HG02642 (cell line): Measurements from ENCODE around the gene EML3.
"Not testable (repeated sequence)": the region's sequence is repeated elsewhere in the genome, so short reads cannot be mapped to it uniquely, and the experiment has no call there.

ENCODE experiments used
- ATAC-seq: cut with Tn5 transposase; IDR thresholded peaks from one replicate; pipeline ENCODE4 v1.9.1; 2021; ENCODE audit warnings: mild to moderate bottlenecking; ENCODE audit not compliant: unreplicated experiment, poor library complexity

EML3 gene

DNA sequence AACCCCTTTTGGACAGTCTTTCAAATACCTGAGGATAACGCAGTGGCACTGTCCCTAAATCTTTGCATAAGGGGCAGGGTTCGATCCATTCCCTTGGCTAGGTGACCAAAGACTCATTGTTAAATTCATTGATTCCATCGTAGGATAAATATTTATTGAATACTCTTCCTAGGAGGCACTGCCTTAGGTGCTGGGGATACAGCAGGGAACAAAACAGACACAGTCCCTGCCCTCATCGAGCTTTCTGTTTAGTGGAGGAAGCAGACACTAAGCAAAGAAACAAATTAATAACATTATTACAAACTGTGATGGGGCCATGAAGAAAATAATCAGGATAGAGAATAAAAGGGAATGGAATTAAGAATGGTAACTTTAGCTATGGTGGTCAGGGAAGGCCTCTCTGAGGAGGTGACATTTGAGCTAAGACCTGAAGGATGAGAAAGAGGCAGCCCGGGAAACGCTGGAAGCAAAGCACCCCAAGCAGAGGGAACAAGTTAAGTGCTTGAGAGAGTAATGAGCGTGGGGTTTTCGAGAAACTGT lies 8.5 kb upstream of the EML3 start:
- ATAC-seq, result no peak

DNA sequence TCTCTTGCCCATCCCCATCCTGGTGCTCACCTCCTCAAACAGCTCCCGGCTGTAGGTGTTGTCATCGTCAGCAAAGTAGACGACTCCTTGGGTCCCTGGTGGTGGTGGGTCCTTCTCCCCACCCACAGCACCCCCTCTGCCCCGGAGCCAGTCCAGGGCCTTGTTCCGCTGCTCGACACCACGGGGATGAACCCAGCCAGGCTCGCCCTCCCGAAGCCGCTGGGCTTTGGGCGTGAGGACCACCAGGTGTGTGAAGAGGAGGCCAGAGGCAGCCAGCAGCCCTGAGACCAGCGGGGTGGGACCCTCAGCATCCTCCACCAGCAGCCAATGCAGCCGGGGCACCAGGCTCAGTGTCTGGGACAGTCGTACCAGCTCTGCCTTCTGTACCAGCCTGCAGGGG lies 4.4 kb upstream of the EML3 start:
- not testable (repeated sequence) for ATAC-seq

- ATAC-seq, result no peak
These were observed 2.9 kb upstream of the EML3 start for GRCh38 chr11:62615521-62615920.

- ATAC-seq, result no peak
These were observed 1.7 kb upstream of the EML3 start for GRCh38 chr11:62614275-62614674.

GRCh38 chr11:62613291-62613778 lies 760 bp upstream of the EML3 start:
- ATAC-seq, result no peak

GRCh38 chr11:62611705-62612365 lies 740 bp downstream of the EML3 start:
- ATAC-seq, result peak; percentile 22

- ATAC-seq, result no peak
These were observed 1.5 kb downstream of the EML3 start for GRCh38 chr11:62610814-62611704.

DNA sequence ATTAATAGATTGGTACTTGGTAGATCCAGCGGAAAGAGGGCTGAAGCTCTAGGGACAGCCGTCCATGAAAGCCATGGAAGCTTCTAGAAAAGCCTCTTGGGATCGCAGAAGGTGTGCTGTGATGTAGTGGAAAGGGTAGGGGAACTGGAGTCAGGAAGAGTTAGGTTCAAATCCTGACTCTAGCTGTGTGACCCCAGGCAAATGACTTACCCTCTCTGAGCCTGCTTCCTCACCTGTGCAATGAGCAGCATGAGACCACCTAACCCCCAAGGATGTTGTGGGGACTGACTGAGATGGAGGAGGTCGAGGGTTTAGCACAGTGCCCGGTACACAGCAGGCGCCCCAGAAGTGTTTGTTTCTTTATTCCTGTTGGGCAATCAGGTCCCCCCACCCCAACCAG lies 2.2 kb downstream of the EML3 start:
- ATAC-seq, result no peak

GRCh38 chr11:62608776-62609175 lies 3.8 kb downstream of the EML3 start:
- ATAC-seq, result no peak

DNA sequence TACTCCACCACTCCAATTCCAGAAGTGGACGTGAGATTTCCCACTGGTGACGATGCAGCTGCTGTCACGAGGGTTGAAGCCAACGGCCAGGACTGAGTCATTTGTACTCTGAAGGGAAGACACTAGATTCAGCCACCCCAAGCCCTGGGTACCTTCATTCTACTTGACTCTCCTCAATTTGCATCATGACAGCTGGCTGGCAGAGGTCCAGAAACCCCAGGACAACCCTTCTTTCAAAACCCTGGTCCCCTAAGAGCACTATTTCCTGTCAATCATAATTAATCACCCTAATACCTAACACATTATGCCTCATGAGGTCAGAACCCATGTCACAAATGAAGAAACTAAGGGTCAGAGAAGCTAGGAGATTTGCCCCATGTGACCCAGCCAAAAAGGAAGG lies 4.9 kb downstream of the EML3 start:
- ATAC-seq, result no peak

DNA sequence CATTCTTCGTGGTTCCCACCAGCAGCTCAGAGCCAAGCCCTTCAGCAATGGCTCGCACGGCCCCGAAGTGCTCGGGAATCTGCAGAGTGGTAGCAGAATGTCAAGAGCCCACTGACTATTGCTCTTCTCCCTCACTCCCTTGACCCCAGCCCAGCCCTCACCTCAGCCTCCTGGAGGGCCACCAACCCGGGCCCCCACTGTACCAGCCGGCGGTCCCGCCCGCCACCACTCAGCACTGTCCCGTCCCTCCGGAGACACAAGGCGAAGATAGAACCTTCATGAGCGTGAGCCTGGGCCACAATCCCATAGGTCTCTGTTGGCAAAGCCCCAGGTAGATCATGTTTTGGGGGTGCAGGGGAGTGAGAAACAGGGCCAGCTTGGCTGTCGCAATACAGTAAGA lies 6.7 kb downstream of the EML3 start:
- ATAC-seq, result no peak

DNA sequence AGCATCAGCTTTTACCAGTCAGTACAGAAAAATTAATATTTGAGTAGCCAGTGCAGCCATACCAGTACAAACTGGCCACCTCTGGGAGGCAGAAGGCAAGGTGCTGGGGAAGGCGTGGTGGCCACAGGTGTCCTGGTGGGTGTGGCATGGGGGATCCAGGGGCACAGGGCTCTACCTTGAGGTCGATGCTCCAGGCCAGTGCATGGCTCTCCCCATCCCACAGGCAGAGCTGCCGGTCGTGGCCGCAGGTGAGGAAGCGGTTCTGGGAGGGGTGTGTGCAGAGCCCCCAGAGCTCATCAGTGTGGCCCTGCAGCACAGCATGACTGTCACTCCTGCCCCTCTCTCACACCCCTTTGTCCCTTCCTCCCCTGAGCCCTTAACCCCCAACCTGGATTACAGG lies 7.1 kb downstream of the EML3 start:
- ATAC-seq, result no peak

DNA sequence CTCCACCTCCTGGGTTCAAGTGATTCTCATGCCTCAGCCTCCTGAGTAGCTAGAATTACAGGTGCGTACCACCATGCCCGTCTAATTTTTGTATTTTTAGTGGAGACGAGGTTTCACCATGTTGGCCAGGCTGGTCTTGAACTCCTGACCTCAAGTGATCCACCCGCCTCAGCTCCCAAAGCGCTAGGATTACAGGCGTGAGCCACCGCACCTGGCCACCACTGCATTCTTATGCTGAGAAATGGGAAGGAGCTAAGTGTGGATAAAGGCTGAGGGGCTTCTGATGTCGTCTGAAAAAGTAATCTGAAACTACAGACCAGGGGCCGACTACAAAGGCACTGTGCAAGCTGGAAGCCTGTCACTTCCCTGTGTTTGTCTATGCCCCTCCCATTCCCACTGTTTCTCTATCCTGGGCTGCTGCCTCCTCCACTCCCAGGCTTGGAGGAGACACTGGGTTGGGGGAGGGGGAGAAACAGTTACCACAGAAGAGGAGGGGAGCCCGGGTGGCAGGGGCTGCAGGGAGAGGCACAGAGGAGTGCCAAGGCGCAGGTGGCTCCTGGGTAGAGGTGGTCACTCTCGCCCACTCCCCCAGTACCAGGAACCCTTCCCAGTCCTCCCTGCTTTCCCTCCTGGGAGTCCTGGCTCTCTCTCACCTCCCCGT lies 8.0 kb downstream of the EML3 start:
- ATAC-seq, result no peak

- no peak for ATAC-seq
These were observed 8.7 kb downstream of the EML3 start for GRCh38 chr11:62603776-62604299.

- ATAC-seq, result no peak
These were observed 9.5 kb downstream of the EML3 start for GRCh38 chr11:62603072-62603408.

DNA sequence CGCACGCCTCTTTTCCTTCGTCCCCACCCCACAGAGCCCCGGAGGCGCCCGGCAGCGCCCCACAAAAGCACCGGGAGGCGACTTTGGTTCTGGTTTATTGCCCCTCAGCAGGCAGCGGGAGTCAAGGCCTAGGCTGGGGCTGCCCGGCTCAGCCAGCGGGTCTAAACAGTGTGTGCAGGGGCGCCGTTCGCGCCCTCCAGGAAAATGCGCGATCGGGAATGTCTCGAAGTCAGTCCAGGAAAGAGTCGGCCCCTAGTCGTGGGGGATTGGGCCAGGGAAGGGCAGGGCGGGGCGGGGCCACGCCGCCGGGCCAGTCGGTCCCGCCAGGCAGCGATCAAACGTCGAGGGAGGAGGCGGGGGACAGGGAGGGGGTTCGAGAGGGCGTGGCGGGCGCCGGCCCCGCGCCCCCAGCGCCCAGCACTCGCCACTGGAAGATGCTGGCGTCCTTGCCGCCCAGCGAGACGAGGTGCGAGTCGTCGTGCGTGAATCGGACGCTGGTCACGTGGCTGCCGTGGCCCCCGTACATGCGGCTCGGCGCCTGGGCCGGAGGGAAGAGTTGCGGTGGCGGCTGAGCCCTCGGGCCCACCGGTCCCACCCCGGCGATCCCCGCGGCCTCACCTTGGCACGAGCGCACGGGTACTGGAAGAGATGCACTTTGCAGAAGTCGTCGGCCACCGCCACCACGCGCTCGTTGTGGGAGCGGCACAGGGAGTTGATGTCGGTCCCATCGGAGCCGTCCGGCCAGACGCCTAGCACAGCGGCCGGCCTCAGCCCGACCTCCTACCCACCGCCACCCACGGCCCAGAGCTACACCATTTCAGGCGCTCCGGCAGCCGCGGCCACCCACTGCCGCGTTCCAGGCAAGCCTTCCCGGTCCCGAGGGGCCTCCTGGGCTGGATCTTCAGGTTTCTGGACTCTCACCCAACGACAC lies 10.2 kb downstream of the EML3 start:
- no peak for ATAC-seq

- peak; percentile 78 for ATAC-seq
These were observed 11.0 kb downstream of the EML3 start, which contains the start of gene MTA2 for GRCh38 chr11:62601372-62602140. Gene MTA2 (minus strand): TSS chr11:62601865. CDS start chr11:62601450, 415 bp downstream.

GRCh38 chr11:62601122-62601371 lies 11.5 kb downstream of the EML3 start:
- no peak for ATAC-seq
